Stromal cell of bone marrow (primary cell): ENCODE results near the gene PUS7L.
"Not testable (repeated sequence)": the region's sequence is repeated elsewhere in the genome, so short reads cannot be mapped to it uniquely, and the experiment has no call there.

Experiments used
- DNase-seq: peaks from one replicate; pipeline ENCODE4 v3.0.0-alpha.2; 2012; ENCODE audit warnings: low read depth

The PUS7L gene

DNA sequence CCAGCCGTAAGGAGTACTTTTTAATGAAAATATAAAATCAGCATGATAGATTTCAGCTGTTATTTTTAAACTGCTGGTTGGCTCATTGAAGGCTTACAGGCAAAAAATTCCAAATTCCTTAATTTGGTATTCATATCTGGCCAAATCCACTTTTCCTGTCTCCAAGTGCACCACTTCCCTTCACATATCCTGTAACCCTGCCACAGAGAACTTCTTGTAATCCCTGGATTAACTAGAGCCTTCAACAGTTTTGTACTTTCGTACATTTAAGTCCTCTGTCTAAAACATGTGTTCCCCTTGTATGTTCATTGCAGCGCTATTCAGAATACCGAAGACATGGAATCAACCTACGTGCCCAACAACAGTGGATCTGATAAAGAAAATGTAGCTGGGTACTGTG is 9.6 kb downstream of the PUS7L start:
- DNase-seq = no peak

DNA sequence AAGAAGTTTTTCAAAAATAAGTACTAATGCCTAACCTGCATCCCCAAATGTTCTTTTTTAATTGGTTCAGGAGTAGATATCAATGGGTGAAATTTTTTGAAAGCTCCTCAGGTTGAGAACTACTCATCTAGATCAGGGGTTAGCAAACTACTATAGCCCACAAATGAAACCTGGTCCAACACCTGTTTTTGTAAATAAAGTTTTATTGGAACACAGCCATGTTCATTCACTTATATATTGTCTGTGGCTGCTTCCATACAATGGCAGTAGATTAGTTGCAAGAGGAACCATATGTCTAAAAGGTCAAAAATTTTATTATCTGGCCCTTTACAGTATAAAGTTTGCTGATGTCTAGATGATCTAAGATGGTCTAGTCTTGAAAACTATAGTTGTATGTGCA is 13.8 kb downstream of the PUS7L start:
- DNase-seq = no peak

DNA sequence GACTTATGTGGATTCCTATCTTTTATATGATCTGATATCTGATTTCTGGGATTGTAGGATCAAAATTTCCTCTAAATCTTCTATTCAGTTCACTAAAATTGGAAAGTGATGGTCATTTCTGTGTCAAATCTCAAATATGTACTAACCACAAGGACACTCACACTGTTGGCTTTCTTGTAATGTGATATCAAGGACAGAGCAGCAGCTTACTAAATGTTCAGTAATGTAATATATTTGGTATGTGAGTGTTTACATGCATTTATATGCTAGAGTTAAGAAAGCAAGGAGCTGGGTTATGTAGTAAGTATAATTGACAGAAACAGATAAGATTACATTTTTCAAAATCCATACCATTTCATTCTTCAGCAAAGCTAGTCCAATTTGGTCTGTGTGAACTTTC is 16.5 kb downstream of the PUS7L start:
- DNase-seq = peak; percentile 73

DNA sequence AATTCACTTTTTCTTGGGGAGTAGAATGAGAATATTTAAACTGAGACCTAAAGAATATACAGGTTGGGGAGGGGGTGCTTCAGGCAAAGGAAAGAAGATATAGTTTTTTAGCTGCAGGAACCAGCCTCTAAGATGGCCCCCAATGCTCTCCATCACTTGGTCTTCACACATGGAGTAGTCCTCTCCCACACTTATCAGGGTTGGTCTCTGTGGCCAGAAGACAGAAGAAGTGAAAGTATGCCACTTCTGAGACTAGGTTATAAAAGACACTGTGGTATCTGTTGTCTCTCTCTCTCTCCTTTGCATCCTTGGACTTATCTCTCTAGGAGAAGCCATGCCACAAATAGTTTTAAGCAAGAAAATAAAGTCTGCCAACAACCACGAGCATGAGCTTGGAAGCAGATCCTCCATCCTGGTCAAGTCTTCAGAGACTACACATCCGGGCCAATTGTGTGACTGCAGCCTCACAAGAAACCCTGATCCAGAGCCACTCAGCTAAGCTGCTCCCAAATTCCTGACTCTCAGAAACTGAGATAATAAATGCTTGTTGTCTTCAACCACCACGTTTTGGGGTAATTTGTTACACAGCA is 18.0 kb downstream of the PUS7L start:
- DNase-seq = no peak

DNA sequence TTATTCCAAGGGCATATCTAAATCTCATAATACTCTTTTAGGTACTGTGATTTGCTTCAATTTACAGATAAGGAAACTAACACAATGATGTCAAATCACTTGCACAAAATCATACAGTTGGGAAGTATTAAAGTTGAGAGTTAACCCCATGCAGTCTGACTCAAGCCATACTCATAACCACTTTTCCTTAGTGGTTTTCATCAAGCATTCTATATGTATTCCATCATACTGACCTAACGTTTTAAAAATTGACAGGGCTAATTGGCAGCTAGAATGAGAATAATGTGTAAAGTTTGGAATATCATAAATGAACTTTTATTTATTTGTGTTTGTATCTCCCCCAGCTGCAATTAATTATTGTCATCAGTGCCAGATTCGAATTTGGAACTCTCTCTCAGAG is 20.9 kb downstream of the PUS7L start:
- peak; percentile 47 for DNase-seq

DNA sequence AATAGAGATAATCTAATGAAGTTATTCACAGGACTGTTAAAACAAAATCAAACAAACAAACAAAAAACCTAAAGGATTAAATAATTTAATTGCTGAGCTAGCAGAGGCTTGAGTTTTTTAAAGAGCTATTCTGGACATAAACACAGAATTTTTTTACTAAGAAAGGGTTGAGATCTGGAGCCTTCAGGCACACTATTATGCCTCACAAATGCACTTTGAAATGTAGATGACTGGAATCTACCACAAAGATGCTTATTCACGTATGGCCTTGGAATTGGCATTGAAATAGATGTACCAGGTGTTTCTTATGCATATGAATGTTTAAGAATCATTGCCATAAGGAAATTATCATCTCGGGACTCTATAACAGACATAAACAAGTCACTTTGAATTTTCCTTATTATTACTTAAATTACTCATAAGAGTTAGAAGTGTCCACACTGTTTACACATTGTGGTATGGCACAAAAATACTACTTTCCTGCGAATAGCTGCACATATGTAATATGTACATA is 21.6 kb downstream of the PUS7L start:
- no peak for DNase-seq

DNA sequence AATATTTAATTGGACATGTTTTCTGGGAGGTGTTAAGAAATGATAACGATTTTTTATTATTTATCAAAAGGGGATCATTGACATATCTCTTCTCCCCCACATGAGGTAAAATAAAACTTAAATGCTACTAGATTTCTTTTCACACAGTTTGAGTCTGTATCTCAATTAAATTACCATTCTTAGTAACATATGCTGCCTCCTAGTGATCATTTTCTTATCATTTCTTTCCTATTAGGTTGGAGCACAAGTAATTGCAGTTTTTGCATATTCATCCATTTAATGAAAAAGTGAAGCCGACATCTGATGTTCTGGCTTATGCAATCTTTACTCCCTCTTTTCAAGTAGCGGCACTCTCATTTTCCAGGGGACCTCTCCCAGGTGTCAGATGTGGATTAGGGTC is 24.9 kb downstream of the PUS7L start:
- DNase-seq = no peak

DNA sequence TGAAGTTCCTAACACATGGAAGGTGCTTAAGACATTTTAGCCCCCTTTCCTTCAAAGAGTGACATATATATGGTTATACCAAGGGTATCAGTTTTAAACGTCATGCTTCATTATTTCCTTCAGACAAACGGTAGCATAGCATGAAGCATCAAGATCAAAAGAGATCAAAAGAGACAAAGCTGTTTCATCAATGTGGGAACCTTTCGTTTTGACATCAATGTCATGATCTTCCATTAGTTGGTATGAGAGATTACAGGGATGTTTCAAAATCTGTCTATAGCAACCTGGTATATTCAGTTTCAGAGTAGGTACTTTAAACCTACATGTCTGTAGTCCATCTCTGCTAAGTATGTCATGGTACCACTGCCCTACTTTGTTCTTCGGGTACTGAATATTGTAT is 28.3 kb downstream of the PUS7L start:
- DNase-seq = no peak

DNA sequence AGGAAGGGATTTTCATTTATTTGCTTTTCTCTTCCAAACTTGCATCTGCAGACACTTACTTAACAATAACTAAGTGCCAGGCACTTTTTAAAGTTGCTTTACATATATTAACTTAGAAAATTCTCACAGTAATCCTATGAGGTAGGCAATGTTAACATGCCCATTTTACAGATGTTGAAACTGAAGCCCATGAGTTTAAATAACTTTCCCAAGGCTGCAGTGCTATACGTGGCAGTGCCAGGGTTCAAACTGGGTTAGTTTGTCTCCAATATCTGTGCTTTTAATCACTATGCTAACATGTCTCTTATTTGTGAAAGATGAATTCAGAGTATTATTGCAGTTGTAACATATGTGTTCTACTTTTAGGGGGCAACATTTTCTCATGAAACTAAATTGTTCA is 29.9 kb downstream of the PUS7L start:
- no peak for DNase-seq

DNA sequence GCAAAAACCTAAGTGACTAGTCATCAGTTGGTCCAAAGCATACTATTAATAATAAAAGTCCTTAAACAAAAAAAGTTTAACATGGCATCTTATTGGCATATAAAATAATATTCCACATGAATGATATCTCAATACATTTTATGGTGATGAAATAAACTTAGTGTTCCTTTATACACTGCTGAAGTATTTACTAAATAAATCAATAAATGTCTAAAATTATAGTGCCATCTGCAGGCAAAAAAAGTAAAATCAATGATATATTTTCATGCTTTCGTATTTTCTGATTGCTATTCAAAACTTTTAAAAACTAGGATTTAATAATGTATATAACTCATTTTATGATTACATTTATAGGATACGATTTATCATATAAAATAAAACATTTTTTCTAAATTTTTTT is 30.5 kb downstream of the PUS7L start:
- no peak for DNase-seq

DNA sequence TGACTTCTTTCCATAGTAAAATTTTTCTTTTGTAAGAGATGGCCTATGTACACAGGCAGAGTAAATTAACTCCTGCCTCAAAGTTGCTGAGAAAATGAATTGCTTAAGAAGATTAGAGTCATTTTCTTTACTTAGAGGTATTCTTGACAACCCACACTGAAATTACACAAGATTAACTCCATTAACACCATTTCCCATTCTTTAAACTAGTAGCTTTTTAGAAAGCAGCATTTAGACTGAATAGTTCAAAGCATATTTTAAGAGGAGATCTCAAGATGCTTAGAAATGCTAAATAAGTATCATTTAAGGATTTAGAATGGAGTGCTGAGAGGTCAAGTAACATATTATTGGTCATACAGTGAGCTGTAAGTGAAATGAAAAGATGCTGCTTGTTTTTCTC is 35.5 kb downstream of the PUS7L start:
- no peak for DNase-seq

DNA sequence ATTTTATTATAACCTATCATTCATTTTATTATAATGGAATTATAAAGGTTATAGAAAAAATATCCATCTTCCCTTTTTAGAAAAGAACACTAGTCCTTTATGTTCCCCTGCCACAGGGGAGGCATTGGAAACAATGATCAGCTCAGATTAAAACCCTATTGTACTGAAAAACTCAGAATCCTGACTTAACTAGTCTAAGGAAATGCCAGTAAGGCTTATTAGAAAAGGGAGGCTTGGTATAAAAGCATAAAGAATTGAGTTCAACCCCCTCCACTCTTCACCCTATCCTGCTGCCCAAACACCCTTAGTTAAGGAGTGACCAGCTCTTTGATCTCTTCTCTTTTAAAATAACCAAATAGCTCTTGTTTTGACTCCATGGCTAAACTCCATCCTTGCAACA is 36.0 kb downstream of the PUS7L start:
- no peak for DNase-seq

DNA sequence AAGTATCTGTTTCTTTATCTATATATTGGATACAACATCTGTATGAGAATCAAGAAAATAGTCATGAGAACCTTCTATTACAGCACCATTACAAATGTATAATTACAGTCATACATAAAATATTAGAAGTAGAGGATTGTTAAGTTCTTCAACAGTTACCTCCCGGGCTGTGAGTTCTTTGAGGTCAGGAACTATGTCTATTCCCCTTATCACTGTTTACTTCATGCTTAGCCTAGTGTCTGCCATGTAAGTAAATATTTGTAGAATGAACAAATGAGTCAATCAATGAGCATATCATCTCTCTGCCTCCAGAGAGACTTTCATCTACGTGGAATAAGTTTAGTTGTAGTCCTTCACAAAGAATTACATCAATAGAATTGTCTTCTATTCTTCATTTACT is 47.2 kb downstream of the PUS7L start:
- DNase-seq = no peak

DNA sequence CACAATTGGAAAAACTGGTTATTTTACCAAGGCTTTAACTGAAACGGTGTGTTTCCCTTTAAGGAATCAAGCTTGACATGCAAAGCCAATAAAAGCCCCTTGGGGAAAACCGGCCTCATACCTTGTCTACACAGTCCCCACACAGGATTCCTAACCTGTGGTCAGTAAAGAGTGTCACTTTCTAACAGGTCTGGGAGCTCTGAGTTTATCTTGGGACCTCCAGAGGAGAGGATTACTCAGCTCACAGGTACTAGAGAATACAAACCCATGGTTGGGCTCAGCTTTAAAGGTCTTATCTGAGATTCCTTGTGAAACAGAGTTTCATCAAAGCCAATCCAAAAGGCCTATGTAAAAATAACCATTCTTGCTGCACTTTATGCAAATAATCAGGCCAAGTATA is 54.8 kb downstream of the PUS7L start:
- DNase-seq = not testable (repeated sequence)

DNA sequence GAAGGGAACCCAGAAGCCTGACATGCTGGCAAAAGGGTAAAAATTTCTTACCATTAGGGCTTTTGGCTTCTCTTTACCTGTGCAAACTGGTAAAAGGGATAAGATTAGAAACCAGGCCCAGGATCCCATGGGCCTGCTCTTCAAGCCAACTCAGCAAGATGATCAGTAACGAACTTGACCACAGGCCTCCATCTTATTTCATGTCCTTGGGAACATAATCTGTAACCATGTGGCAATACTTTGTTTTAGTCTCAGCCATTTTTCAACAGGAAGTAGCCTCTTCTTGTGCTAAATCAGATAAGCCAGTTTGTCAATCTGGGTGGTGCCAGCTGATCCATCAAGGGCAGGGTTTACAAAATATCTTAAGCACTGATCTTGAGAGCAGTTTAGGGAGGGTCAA is 57.4 kb downstream of the PUS7L start:
- not testable (repeated sequence) for DNase-seq

DNA sequence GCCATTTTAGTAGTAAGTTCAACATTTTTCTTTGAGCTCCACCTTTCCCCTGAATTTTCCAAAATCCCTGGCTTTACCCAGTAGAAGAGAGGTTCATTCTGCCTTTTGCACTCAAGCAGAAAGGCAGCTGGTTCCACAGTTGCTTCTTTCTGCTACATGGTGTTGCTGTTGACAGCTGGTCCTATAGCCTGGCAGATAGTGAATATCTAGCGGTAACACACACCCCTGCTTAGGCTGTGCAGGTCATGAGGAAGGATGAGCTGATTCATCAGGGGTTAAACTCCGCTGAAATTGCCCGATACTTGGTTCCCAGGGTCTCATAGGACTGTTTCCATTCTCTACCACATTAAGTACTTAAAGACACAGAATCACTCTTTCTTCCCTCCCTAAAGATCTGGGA is 62.4 kb downstream of the PUS7L start:
- no peak for DNase-seq

DNA sequence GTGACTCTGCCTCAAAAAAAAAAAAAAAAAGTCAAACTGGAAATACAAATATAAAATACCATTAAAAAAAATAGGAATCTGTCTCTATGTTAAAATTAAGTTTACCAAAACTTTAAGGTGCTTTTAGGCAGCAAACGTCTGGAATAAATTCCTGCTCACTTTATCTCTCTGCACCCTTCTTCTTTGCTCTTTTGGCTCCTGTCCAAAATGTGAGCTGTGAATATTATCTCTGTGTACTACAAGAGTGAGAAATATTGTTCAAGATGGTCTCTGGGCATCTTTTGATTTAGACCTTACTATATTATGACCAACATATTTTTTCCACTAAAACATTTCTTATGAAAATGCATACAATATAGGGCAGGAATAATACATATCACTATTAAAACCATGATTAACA is 63.7 kb downstream of the PUS7L start:
- no peak for DNase-seq

DNA sequence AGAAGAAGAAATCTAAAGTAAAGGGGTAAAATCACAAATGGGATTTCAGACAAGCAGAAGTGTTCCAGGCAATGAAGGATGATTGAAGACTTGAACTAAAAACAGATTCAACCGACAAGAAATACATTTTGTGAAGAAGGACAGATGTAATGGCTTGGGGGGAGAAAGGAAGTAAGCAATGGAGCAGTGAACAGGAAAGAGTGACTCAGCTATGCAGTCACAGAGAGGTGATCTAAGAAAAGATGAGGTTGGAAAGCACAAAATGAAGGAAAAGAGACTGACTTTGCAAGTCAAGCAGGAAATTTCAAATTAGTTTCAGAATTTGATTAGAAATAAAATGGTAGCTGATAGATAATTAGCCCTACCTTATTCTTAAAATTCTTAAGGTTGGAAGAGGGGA is 66.5 kb downstream of the PUS7L start:
- peak; percentile 3 for DNase-seq

DNA sequence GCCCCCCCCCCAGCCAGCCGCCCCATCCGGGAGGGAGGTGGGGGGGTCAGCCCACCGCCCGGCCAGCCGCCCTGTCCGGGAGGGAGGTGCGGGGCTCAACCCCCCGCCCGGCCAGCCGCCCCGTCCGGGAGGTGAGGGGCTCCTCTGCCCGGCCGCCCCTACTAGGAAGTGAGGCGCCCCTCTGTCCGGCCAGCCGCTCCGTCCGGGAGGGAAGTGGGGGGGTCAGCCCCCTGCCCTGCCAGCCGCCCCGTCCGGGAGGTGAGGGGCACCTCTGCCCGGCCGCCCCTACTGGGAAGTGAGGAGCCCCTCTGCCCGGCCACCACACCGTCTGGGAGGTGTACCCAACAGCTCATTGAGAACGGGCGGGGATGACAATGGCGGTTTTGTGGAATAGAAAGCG is 73.1 kb downstream of the PUS7L start:
- not testable (repeated sequence) for DNase-seq

DNA sequence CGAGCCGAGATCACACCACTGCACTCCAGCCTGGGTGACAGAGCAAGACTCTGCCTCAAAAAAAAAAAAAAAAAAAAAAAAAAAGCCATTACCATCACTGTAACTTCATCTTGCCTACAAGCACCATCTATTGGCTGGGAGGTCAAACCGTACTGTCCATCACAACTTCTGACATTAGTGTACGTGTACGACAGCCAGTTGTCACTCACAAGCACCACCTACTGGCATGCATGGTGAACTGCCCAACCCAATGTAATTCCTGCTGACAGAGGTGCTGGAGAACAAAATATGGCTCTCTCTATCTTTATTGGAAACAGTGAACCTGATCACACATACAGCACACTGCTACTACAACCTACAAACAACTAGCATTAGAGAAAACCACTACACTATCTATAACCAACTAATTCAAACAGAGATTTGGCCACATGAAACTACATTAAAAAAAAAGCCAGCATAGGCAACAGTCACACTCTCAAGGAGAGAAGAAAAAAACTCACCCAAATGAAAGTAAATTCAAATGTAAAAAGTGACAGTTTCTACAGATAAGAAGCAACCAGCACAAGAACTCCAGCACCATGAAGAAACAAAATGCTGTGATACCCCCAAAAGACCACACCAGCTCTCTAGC is 82.3 kb downstream of the PUS7L start:
- DNase-seq = no peak

DNA sequence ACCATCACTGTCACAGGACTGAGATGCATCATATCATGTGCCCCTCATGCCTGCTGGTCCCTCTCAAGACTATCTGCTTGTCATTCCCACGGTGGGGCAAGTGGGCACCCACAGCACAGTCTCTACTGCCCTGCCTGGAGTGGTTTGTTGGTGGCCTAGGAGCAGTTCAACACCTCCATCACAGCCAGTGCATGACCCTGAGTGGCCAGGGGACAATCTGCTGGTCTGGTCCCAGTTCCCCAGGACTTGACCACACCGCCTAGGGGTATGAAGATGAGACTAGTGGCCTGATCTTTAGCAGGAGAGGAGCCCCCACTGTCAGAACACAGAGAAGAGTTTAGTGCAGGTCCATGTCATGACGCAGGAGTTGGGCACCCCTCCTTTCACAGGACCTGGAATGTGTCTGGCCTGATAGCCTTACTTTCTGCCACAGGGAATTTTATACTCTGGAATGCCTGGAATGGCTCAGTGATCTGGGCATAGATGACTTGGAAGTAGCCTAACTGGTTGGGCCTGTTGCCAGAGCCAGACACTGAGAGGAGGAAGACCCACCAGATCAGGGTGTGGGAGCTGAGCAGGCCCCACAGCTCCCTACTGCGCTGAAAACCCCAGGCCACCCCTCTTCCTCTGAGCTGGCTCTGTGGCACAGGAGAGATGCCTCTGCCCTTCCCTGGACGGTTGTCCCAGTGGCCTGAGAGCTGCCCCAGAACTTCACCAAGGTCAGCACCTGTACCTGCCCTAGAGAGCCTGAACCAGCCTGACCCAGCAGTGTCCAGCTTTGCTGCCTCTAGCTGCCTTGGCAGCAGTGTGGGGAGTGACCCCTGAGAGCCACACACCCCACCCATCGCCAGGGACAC is 83.3 kb downstream of the PUS7L start:
- no peak for DNase-seq

DNA sequence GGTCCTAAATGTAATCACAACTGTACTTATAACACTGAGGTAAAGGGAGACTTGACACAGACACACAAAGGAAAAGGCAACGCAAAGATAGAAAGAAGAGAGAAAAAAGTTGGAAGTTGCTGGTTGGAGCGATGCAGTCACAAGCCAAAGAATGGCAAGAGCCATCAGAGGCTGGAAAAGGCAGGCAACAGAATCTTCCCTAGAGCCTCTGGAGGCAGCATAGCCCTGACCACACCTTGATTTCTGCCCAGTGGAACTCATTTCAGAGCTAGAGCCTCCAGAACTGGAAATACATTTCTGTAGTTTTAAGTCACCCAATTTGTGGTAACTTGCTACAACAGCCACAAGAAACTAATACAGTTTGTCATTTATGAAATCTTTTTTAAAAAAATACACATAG is 89.2 kb downstream of the PUS7L start:
- no peak for DNase-seq
